Neural cell (in vitro differentiated cells): ENCODE results near the gene GAREM1. TPM values are rescaled to one million over a fixed set of nuclear protein-coding genes. Genes with fewer than 3 reads are reported as not detected.
A peak's percentile ranks its signal among the peaks of the same experiment; 100 is the strongest.

Experiments used
- H2AFZ ChIP-seq: fragments of 200-600, 300-800 bp; sonication (generic), shearing (Covaris generic); 2 replicates; pipeline ENCODE4 v1.6.0; 2014; ENCODE audit warnings: low read depth, mild to moderate bottlenecking, antibody characterized with exemption, low read length, moderate library complexity
- H3F3A ChIP-seq: fragments of 200-600 bp; shearing (Covaris generic); 2 replicates; pipeline ENCODE4 v1.6.1; 2016; ENCODE audit warnings: mild to moderate bottlenecking, moderate library complexity, mixed read lengths, antibody characterized with exemption, low read length; ENCODE audit not compliant: insufficient read depth, poor library complexity, severe bottlenecking
- H3K27ac ChIP-seq: fragments of 200-600, 300-800 bp; sonication (generic), shearing (Covaris generic); 2 replicates; pipeline ENCODE4 v1.5.1; 2014; ENCODE audit warnings: mild to moderate bottlenecking, low read length, moderate library complexity
- H3K27me3 ChIP-seq: fragments of 300-800, 200-600 bp; sonication (generic), shearing (Covaris generic); 2 replicates; pipeline ENCODE4 v1.6.0; 2014; ENCODE audit warnings: mild to moderate bottlenecking, low read depth, low read length, moderate library complexity; ENCODE audit not compliant: insufficient read depth
- H3K36me3 ChIP-seq: fragments of 300-800, 200-600 bp; sonication (generic), shearing (Covaris generic); 2 replicates; pipeline ENCODE4 v1.5.1; 2014; ENCODE audit warnings: mild to moderate bottlenecking, antibody characterized with exemption, low read length, moderate library complexity; ENCODE audit not compliant: insufficient read depth
- H3K4me2 ChIP-seq: fragments of 300-800, 200-600 bp; sonication (generic), shearing (Covaris generic); 2 replicates; pipeline ENCODE4 v1.6.0; 2014; ENCODE audit warnings: mild to moderate bottlenecking, low read length
- H3K4me3 ChIP-seq: fragments of 300-800, 200-600 bp; sonication (generic), shearing (Covaris generic); 2 replicates; pipeline ENCODE4 v1.5.1; 2014; ENCODE audit warnings: mild to moderate bottlenecking, low read length, moderate library complexity
- H3K79me2 ChIP-seq: fragments of 200-600 bp; shearing (Covaris generic); replicated peaks from 2 replicates; pipeline ENCODE4 v1.6.0; 2014; ENCODE audit warnings: mild to moderate bottlenecking, low read length, moderate library complexity; ENCODE audit not compliant: insufficient read depth
- H3K9ac ChIP-seq: fragments of 300-800, 200-600 bp; sonication (generic), shearing (Covaris generic); 2 replicates; pipeline ENCODE4 v1.6.1; 2016; ENCODE audit warnings: mild to moderate bottlenecking, low read length, mixed read lengths
- H3K9me2 ChIP-seq: fragments of 200-600 bp; shearing (Covaris generic); 2 replicates; pipeline ENCODE4 v1.6.1; 2016; ENCODE audit warnings: mild to moderate bottlenecking, low read length, mixed read lengths; ENCODE audit not compliant: insufficient read depth
- H3K9me3 ChIP-seq: fragments of 200-600, 300-800 bp; sonication (generic), shearing (Covaris generic); 2 replicates; pipeline ENCODE4 v1.6.1; 2016; ENCODE audit warnings: mild to moderate bottlenecking, mixed run types, low read length, moderate library complexity, mixed read lengths
- H4K20me1 ChIP-seq: fragments of 200-600 bp; shearing (Covaris generic); 2 replicates; pipeline ENCODE4 v1.6.1; 2016; ENCODE audit warnings: mild to moderate bottlenecking, mixed run types; ENCODE audit not compliant: insufficient read depth
- EP300 ChIP-seq: fragments of 450-650 bp; conservative IDR thresholded peaks from 2 replicates; pipeline ENCODE4 v1.6.1; 2014; ENCODE audit warnings: antibody characterized with exemption, mild to moderate bottlenecking, moderate library complexity; ENCODE audit not compliant: poor library complexity, severe bottlenecking
- EZH2 ChIP-seq: fragments of 200-600, 300-800 bp; shearing (Covaris generic), sonication (generic); IDR thresholded peaks from 2 replicates; pipeline ENCODE4 v1.6.1; 2014; ENCODE audit warnings: antibody characterized with exemption, low read length, borderline replicate concordance, mild to moderate bottlenecking; ENCODE audit not compliant: insufficient read depth, poor library complexity, severe bottlenecking
- MXI1 ChIP-seq: fragments of 450-650 bp; conservative IDR thresholded peaks from 2 replicates; pipeline ENCODE4 v1.6.1; 2014; ENCODE audit warnings: antibody characterized with exemption, mild to moderate bottlenecking; ENCODE audit not compliant: poor library complexity, severe bottlenecking
- POLR2AphosphoS5 ChIP-seq: IDR thresholded peaks from 2 replicates; pipeline ENCODE4 v1.6.1; 2012
- RAD21 ChIP-seq: fragments of 450-650 bp; conservative IDR thresholded peaks from 2 replicates; pipeline ENCODE4 v1.6.1; 2014; ENCODE audit warnings: antibody characterized with exemption, mild to moderate bottlenecking, moderate library complexity
- SMC3 ChIP-seq: fragments of 450-650 bp; conservative IDR thresholded peaks from 2 replicates; pipeline ENCODE4 v1.6.1; 2014; ENCODE audit warnings: antibody characterized with exemption, mild to moderate bottlenecking, moderate library complexity; ENCODE audit not compliant: poor library complexity
- TAF1 ChIP-seq: IDR thresholded peaks from 2 replicates; pipeline ENCODE4 v1.6.1; 2012; ENCODE audit warnings: low read depth
- polyA plus RNA-seq: library from polyadenylated mRNA; depleted of rRNA; stranded (reverse); fragments of >200 nt; gene quantifications from 2 replicates; pipeline ENCODE4 v1.2.3, GENCODE V29; 2014
- TF ChIP-seq, protein P1 (sequence below): IDR thresholded peaks from 2 replicates; pipeline ENCODE4 v1.6.1; 2012; ENCODE audit warnings: borderline replicate concordance
- TF ChIP-seq, protein P2 (sequence below): fragments of 450-650 bp; IDR thresholded peaks from 2 replicates; pipeline ENCODE4 v1.5.1; 2014; ENCODE audit warnings: antibody characterized with exemption, mild to moderate bottlenecking, moderate library complexity; ENCODE audit not compliant: poor library complexity, severe bottlenecking

GAREM1 gene
- polyA plus RNA-seq, 1 donor from 2014 or later, result 1.3 TPM

DNA sequence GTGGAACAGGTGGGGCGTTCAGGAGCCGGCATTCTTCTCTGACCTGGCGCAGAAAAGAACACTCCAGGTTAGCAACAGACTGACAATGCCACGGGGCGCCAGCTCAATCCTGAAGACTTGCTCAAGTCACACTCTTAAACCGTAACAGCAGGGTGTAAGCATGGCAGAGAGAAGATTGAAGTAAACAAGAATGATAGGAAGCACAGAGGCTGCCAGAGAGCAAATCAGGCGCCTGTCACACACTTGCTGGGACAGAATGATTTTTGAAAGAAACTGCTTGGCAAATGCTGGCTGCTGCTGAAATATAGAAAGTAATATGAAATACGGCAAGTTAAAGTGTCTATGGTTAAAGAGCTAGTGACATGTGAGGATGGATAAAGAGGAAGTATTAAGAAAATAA lies 200.3 kb downstream of the GAREM1 start:
- Histone ChIP-seq H3K27me3 (no peaks in the 10 kb centered on the region), H3K27ac (no peak overlapping the region)

DNA sequence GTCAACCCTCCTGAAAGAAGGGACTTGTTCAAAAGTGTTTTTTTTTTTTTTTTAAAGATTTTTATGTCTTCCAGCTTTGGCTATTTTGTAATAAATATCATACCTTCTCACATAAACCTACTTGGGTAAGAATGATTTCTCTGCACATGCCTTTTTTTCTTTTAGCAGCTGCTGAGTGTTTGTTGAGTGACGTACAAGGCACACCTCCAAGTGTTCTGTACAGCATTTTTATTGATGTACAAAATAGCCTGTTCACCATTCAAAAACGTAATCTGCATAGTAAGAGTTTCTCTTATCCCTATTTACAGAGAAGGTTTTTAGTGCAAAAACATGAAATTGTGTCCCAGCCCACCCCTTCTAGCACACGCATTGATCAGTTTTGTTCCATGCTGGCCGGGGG lies 203.2 kb downstream of the GAREM1 start:
- Histone ChIP-seq H3K36me3 (no peaks in the 10 kb centered on the region), H3K79me2 (no peaks in the 10 kb centered on the region), H3K9ac (no peak overlapping the region), H3F3A (no peaks in the 10 kb centered on the region), H4K20me1 (no peaks in the 10 kb centered on the region), H3K4me2 (no peak overlapping the region), H3K9me3 (no peaks in the 10 kb centered on the region), H3K9me2 (no peaks in the 10 kb centered on the region), H3K27ac (no peak overlapping the region), H3K27me3 (no peaks in the 10 kb centered on the region), H3K4me3 (no peak overlapping the region), H2AFZ (no peak overlapping the region)
- no peak for TF ChIP-seq MXI1
- TF ChIP-seq EZH2, result no peak
- no peak for TF ChIP-seq POLR2AphosphoS5
- TF ChIP-seq, protein P1, sequence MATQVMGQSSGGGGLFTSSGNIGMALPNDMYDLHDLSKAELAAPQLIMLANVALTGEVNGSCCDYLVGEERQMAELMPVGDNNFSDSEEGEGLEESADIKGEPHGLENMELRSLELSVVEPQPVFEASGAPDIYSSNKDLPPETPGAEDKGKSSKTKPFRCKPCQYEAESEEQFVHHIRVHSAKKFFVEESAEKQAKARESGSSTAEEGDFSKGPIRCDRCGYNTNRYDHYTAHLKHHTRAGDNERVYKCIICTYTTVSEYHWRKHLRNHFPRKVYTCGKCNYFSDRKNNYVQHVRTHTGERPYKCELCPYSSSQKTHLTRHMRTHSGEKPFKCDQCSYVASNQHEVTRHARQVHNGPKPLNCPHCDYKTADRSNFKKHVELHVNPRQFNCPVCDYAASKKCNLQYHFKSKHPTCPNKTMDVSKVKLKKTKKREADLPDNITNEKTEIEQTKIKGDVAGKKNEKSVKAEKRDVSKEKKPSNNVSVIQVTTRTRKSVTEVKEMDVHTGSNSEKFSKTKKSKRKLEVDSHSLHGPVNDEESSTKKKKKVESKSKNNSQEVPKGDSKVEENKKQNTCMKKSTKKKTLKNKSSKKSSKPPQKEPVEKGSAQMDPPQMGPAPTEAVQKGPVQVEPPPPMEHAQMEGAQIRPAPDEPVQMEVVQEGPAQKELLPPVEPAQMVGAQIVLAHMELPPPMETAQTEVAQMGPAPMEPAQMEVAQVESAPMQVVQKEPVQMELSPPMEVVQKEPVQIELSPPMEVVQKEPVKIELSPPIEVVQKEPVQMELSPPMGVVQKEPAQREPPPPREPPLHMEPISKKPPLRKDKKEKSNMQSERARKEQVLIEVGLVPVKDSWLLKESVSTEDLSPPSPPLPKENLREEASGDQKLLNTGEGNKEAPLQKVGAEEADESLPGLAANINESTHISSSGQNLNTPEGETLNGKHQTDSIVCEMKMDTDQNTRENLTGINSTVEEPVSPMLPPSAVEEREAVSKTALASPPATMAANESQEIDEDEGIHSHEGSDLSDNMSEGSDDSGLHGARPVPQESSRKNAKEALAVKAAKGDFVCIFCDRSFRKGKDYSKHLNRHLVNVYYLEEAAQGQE, result no peak
- TF ChIP-seq EP300, result no peak
- TF ChIP-seq RAD21, result no peak
- no peak for TF ChIP-seq TAF1
- TF ChIP-seq, protein P2, sequence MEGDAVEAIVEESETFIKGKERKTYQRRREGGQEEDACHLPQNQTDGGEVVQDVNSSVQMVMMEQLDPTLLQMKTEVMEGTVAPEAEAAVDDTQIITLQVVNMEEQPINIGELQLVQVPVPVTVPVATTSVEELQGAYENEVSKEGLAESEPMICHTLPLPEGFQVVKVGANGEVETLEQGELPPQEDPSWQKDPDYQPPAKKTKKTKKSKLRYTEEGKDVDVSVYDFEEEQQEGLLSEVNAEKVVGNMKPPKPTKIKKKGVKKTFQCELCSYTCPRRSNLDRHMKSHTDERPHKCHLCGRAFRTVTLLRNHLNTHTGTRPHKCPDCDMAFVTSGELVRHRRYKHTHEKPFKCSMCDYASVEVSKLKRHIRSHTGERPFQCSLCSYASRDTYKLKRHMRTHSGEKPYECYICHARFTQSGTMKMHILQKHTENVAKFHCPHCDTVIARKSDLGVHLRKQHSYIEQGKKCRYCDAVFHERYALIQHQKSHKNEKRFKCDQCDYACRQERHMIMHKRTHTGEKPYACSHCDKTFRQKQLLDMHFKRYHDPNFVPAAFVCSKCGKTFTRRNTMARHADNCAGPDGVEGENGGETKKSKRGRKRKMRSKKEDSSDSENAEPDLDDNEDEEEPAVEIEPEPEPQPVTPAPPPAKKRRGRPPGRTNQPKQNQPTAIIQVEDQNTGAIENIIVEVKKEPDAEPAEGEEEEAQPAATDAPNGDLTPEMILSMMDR, result no peak
- TF ChIP-seq SMC3, result no peak

More for the DNA sequence above, 200.3 kb downstream of the GAREM1 start:
- H3K9me2 ChIP-seq, result no peaks in the 10 kb centered on the region
- H3K9ac ChIP-seq, result no peak overlapping the region
- H2AFZ ChIP-seq, result no peak overlapping the region
- no peaks in the 10 kb centered on the region for H3K36me3 ChIP-seq
- H4K20me1 ChIP-seq, result no peaks in the 10 kb centered on the region
- no peaks in the 10 kb centered on the region for H3F3A ChIP-seq
- H3K4me3 ChIP-seq, result no peak overlapping the region
- H3K9me3 ChIP-seq, result no peaks in the 10 kb centered on the region
- no peaks in the 10 kb centered on the region for H3K79me2 ChIP-seq
- no peak overlapping the region for H3K4me2 ChIP-seq
- TF ChIP-seq POLR2AphosphoS5 (no peak), RAD21 (no peak), MXI1 (no peak), TAF1 (no peak), EP300 (peak; percentile 26), SMC3 (no peak)
- TF ChIP-seq, protein P1, result no peak
- TF ChIP-seq, protein P2, result no peak
